HG03558 (cell line): ENCODE results near the gene RNF34.
A peak's percentile ranks its signal among the peaks of the same experiment; 100 is the strongest.

Experiments
- ATAC-seq: cut with Tn5 transposase; IDR thresholded peaks from one replicate; pipeline ENCODE4 v1.9.1; 2021; ENCODE audit warnings: moderate number of reproducible peaks; ENCODE audit not compliant: unreplicated experiment; ENCODE audit errors: extremely low read depth

RNF34 gene

GRCh38 chr12:121461048-121461447 is 61.1 kb downstream of the RNF34 start:
- ATAC-seq, result no peak

DNA sequence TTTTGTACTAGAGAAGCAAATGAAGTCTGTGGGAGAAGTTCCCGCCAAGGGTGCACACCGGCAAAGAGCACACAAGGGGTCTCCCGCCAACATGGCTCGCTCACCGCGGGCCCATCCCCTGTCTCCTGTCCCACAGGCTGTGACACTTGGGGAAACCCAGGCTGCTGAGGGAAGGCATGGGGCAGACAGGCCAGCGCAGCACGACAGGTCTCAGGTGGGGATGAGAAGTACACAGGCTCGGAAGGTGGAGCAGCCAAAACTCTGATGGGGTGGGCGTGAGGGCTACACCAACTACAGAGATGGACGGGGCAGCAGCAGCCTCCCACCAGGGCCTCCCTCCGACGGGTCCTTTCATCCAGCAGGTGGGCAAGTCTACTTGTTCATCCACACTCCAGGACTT is 64.4 kb downstream of the RNF34 start:
- no peak for ATAC-seq

GRCh38 chr12:121465921-121466793 is 66.2 kb downstream of the RNF34 start:
- ATAC-seq, result peak; percentile 5

DNA sequence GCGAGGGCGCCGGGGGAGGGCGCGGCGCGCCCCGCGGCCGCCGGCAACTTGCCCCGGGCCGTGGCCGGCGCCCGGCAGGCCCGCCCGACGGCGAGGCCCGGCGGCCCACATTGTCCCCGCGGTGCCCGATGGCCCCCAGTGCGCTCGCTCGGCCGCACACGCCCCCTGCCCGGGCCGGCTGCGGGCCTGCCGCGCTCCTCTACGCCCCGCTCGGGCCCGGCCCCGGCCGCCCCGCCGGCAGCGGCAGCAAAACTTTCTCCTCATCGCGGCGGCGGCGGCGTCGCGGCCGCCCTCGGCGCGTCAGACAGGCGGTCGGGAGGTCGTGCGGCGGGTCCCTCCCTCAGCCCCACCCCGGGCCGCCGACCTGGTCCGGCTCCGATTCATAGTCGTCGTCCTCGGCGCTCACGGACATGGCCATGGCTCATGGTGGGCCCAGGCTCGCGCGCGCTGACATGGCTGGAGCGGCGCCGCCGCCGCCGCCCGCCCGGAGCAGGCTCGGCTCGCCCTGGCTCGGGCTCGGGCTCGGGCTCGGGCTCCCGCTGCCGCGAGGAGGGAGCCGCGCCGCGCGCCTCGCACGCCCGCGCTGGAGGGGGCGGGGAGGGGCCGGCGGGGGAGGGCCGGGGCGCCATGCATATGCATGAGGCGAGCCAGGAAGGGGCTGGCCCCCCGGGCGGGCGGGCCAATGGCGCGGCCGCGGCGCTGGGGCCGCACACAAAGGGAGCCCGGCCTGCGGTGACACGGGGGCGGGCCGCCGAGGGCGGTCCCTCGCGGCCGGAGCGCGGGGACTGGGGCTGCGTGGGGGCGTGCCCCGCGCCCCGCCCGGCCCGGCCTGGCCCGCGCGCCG is 67.1 kb downstream of the RNF34 start:
- ATAC-seq, result peak; percentile 75

DNA sequence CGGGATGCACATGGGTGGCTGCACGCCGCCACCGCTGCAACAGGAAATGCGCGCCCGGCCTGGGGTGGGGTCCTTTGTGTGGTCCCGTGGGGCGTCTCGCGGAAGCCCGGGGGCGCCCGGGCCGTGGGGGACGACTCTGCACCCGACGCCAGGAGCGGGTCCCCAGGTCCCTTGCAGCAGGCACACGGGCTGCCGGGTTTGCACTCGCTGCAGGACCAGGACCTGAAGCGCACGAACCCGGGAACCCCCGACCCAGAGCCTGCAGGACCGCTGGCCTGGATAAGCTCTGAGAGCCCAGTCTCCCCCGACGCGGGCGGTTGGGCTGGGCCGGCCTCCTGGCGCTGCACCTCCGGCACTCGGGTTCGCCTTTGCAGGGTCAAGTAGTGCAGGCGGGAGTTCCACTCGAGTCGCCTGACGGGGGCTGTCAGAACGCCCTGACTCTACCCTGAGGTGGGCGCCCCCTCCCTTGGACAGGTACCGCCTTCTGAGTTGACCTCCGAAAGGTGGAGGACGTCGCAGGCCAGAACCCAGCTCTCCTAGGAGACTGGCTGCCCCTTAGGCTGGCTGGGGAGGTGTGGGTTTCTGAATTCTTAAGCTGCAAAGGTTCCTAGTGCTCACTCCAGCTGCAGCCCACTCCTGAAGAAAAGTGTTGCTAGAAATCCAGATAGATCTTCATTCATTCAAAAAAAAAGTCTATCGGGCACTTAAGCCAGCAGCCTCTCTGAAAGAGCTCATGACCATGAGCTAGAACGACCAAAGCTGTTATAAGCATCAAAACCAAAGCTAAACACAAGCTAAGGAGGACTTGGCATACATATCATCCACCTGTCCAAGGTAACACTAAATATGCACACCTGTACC is 68.0 kb downstream of the RNF34 start:
- ATAC-seq, result no peak

- ATAC-seq, result no peak
These were observed 68.5 kb downstream of the RNF34 start for GRCh38 chr12:121468499-121468801.

GRCh38 chr12:121470751-121471150 is 70.8 kb downstream of the RNF34 start:
- ATAC-seq, result no peak

DNA sequence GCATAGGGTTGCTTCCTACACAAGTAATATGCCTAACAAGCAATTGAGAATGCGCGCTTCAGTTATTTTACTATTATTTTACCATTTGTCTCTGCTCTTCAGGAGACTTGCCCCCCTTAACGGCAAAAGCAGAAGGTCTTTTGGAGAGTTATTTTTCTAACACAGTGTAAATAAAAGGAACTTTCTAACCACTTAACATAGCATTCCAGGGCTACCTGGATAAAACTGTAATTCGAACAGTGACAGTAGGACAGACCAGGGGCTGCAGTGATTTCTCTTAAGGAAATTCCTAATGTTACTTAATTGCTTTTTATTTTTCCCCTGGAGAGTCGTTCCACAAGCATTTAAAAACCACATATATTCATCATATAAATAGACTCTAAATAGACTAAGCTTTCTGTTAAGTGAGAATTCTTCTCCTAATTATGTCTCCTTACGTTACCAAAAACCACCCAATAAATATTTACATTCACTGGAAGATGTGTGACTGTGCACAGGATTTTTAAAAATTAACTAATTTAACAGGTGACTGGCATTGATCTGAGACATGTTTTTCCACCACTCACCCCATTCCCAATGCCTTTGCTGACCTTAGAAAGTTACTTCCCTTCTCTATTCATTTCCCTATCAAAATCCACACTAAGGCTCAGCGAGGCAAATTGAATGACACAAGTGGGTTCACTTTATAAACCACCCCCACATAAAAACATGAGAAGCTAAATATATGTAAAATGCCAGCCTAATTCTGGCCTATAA is 72.4 kb downstream of the RNF34 start:
- no peak for ATAC-seq
